Transverse colon (tissue), 4 donors: ENCODE results near the gene OR52D1.

ENCODE experiments used
- EP300 ChIP-seq: sonication (generic); formaldehyde crosslinking; IDR thresholded peaks from one replicate; pipeline ENCODE4 v1.6.1; 2017; ENCODE audit warnings: antibody characterized with exemption, low read depth
- POLR2AphosphoS5 ChIP-seq, 3 donors: sonication (generic); formaldehyde crosslinking; IDR thresholded peaks; one replicate each; pipeline ENCODE4 v1.6.1; 2016; ENCODE audit warnings: antibody characterized with exemption in 3 of 3
- TF ChIP-seq, protein P1 (sequence below), 5 experiments: fragments of 200-600 bp in 3 of 5; fragments of 450-650 bp in 2 of 5; sonication (generic) in 3 of 5; IDR thresholded peaks; 1 replicate in 2 of 5; 2 replicates in 3 of 5; pipeline ENCODE4 v1.5.1; 2016 to 2017; ENCODE audit warnings: antibody characterized with exemption in 5 of 5, inconsistent platforms in 3 of 5, mild to moderate bottlenecking in 2 of 5, moderate library complexity in 1 of 5

DNA sequence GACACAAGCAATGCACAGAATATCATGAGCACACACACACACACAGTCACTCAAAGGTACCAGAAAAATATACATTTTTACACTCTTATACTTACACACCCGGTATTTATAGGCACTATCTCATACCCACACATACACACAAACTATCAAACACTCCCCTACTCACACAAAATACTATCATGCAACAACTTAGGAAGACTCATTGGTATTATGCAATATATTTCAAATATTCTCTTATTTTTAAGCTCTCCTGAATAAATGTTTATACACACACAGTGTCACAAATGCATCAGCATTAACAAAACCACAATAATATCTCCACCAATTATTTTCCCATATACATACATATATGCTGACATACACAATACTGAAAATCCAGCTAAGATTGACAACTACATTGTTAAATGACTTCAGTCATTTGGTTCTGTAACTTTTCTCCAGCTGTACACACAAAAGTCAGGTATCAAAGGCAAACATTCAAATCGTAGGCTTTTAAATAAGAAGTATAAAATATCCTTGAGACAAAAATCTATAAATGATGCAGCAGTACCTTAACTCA is 44.6 kb upstream of the OR52D1 start:
- TF ChIP-seq, protein P1, sequence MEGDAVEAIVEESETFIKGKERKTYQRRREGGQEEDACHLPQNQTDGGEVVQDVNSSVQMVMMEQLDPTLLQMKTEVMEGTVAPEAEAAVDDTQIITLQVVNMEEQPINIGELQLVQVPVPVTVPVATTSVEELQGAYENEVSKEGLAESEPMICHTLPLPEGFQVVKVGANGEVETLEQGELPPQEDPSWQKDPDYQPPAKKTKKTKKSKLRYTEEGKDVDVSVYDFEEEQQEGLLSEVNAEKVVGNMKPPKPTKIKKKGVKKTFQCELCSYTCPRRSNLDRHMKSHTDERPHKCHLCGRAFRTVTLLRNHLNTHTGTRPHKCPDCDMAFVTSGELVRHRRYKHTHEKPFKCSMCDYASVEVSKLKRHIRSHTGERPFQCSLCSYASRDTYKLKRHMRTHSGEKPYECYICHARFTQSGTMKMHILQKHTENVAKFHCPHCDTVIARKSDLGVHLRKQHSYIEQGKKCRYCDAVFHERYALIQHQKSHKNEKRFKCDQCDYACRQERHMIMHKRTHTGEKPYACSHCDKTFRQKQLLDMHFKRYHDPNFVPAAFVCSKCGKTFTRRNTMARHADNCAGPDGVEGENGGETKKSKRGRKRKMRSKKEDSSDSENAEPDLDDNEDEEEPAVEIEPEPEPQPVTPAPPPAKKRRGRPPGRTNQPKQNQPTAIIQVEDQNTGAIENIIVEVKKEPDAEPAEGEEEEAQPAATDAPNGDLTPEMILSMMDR (IDR thresholded peaks at IDR 0.05): no peak
- TF ChIP-seq EP300 (no peak), POLR2AphosphoS5 (IDR thresholded peaks at IDR 0.05) (no peak)
